GM12878 (cell line): Measurements from ENCODE around the gene DNAJC27. TPM values are rescaled to one million over a fixed set of nuclear protein-coding genes. Genes with fewer than 3 reads are reported as not detected.

ENCODE experiments used
- ATAC-seq: fragments of 200-7000 bp; cut with Tn5 transposase; 3 replicates; pipeline ENCODE4 v1.9.1; 2020; ENCODE audit warnings: mild to moderate bottlenecking, moderate library complexity
- BruUV-seq: library from RNA; stranded (reverse); fragments of 400-500 nt; replicated peaks from 2 replicates; lab custom pipeline; 2021; lab: Mats Ljungman, UMichigan
- CTCF ChIA-PET: fragments of 300-600 bp; sonication (Branson Sonifier 250); formaldehyde crosslinking; extraction: SDS; loops from one replicate; lab custom pipeline; 2021; ENCODE audit warnings: inconsistent platforms; lab: Yijun Ruan, JAX
- POLR2A ChIA-PET: fragments of 350-600 bp; formaldehyde crosslinking; extraction: SDS; loops from one replicate; lab custom pipeline; 2021; ENCODE audit warnings: inconsistent platforms; lab: Charles Lee
- RAD21 ChIA-PET: fragments of 300-600 bp; sonication (Branson Sonifier 250); formaldehyde crosslinking; loops from one replicate; lab custom pipeline; 2023; ENCODE audit warnings: antibody characterized with exemption; ENCODE audit not compliant: unreplicated experiment; lab: Charles Lee
- SMC1A ChIA-PET: fragments of 300-600 bp; sonication (Branson Sonifier 250); formaldehyde crosslinking; loops from one replicate; lab custom pipeline; 2023; ENCODE audit not compliant: unreplicated experiment, uncharacterized antibody; lab: Charles Lee
- DNase-seq: peaks from one replicate; pipeline ENCODE4 v3.0.0-alpha.2; 2011; ENCODE audit warnings: low read depth, low spot score
- FAIRE-seq: peaks from 3 replicates; lab custom pipeline; 2011; peaks lifted over from hg19 to GRCh38; lab: Jason Lieb, UNC
- H2AFZ ChIP-seq: 2 replicates; pipeline ENCODE4 v1.6.0; 2011; ENCODE audit warnings: low read depth, low read length, control low read depth; ENCODE audit not compliant: control insufficient read depth
- H3K27ac ChIP-seq: 2 replicates; pipeline ENCODE4 v1.5.1; 2011; ENCODE audit warnings: control low read depth; ENCODE audit not compliant: control insufficient read depth, insufficient read depth
- H3K27me3 ChIP-seq, 2 experiments: replicated peaks in 1 of 2; 2 replicates each; pipeline versions ENCODE4 v1.6.0 to v1.6.1; 2011; ENCODE audit warnings: low read length in 1 of 2; ENCODE audit not compliant: control insufficient read depth in 2 of 2, insufficient read depth in 2 of 2
- H3K36me3 ChIP-seq, 2 experiments: 2 replicates each; pipeline ENCODE4 v1.5.1; 2011; ENCODE audit warnings: low read length in 1 of 2; ENCODE audit not compliant: control insufficient read depth in 2 of 2, insufficient read depth in 2 of 2
- H3K4me1 ChIP-seq: 2 replicates; pipeline ENCODE4 v1.6.1; 2011; ENCODE audit warnings: mild to moderate bottlenecking, low read length, moderate library complexity, mixed read lengths; ENCODE audit not compliant: control insufficient read depth, insufficient read depth
- H3K4me2 ChIP-seq: 2 replicates; pipeline ENCODE4 v1.6.0; 2011; ENCODE audit warnings: control low read depth; ENCODE audit not compliant: control insufficient read depth, insufficient read depth
- H3K4me3 ChIP-seq: fragments of 200-600 bp; sonication (generic); 2 replicates; pipeline ENCODE4 v1.5.1; 2016
- H3K79me2 ChIP-seq: 2 replicates; pipeline ENCODE4 v1.6.0; 2011; ENCODE audit warnings: low read length; ENCODE audit not compliant: control insufficient read depth, insufficient read depth
- H3K9ac ChIP-seq: 2 replicates; pipeline ENCODE4 v1.8.0; 2011; ENCODE audit warnings: low read length, control low read depth, mixed read lengths; ENCODE audit not compliant: control insufficient read depth, insufficient read depth
- H3K9me3 ChIP-seq: replicated peaks from 3 replicates; pipeline ENCODE4 v1.5.1; 2011; ENCODE audit warnings: mild to moderate bottlenecking, low read length; ENCODE audit not compliant: control insufficient read depth, insufficient read depth
- H4K20me1 ChIP-seq: 2 replicates; pipeline ENCODE4 v1.6.0; 2011; ENCODE audit not compliant: control insufficient read depth, insufficient read depth
- CEBPZ ChIP-seq: fragments of 150-350 bp; IDR thresholded peaks from 2 replicates; pipeline ENCODE4 v1.6.1; 2016; ENCODE audit warnings: low read depth, low read length
- CHD2 ChIP-seq: IDR thresholded peaks from 2 replicates; pipeline ENCODE4 v1.6.1; 2011; ENCODE audit warnings: low read depth, low read length, improper control_type of control experiment, borderline replicate concordance
- CTCF ChIP-seq, 3 experiments: IDR thresholded peaks in 2 of 3; conservative IDR thresholded peaks in 1 of 3; 2 replicates each; pipeline ENCODE4 v1.5.1; 2011; ENCODE audit warnings: low read depth in 3 of 3, low read length in 3 of 3, mild to moderate bottlenecking in 3 of 3, control low read depth in 2 of 3, moderate library complexity in 2 of 3, inconsistent platforms in 1 of 3, mixed read lengths in 1 of 3; ENCODE audit not compliant: control insufficient read depth in 2 of 3, insufficient read depth in 1 of 3; ENCODE audit errors: extremely low read depth in 1 of 3
- ESRRA ChIP-seq: IDR thresholded peaks from 2 replicates; pipeline ENCODE4 v1.6.1; 2012; ENCODE audit warnings: mild to moderate bottlenecking, low read length, improper control_type of control experiment
- EZH2 ChIP-seq: IDR thresholded peaks from 2 replicates; pipeline ENCODE4 v1.6.1; 2012; ENCODE audit warnings: low read depth, mild to moderate bottlenecking, control low read depth, inconsistent platforms, low read length, borderline replicate concordance; ENCODE audit not compliant: control insufficient read depth
- GATAD2B ChIP-seq: fragments of 450-650 bp; conservative IDR thresholded peaks from 2 replicates; pipeline ENCODE4 v1.6.1; 2017; ENCODE audit warnings: low read depth, mild to moderate bottlenecking, moderate library complexity
- HCFC1 ChIP-seq: fragments of 150-350 bp; IDR thresholded peaks from 2 replicates; pipeline ENCODE4 v1.6.1; 2014; ENCODE audit warnings: low read length
- MAX ChIP-seq: IDR thresholded peaks from 2 replicates; pipeline ENCODE4 v1.6.1; 2012; ENCODE audit warnings: low read depth, low read length, improper control_type of control experiment
- MTA2 ChIP-seq: fragments of 450-650 bp; IDR thresholded peaks from 2 replicates; pipeline ENCODE4 v1.6.1; 2016; ENCODE audit warnings: low read depth, mild to moderate bottlenecking, moderate library complexity
- MYB ChIP-seq: fragments of 150-350 bp; IDR thresholded peaks from 2 replicates; pipeline ENCODE4 v1.6.1; 2014; ENCODE audit warnings: mild to moderate bottlenecking, low read depth, low read length, borderline replicate concordance
- MYC ChIP-seq: IDR thresholded peaks from 2 replicates; pipeline ENCODE4 v1.6.1; 2011; ENCODE audit warnings: mild to moderate bottlenecking, low read length, moderate library complexity, inconsistent platforms; ENCODE audit not compliant: insufficient read depth, insufficient replicate concordance, insufficient read length, severe bottlenecking
- PAX8 ChIP-seq: fragments of 450-650 bp; IDR thresholded peaks from 2 replicates; pipeline ENCODE4 v1.6.1; 2017; ENCODE audit warnings: mild to moderate bottlenecking, moderate library complexity
- POU2F2 ChIP-seq: IDR thresholded peaks from 3 replicates; pipeline ENCODE4 v1.6.1; 2011; ENCODE audit warnings: low read depth, mild to moderate bottlenecking, low read length, borderline replicate concordance
- RAD51 ChIP-seq: fragments of 450-650 bp; IDR thresholded peaks from 2 replicates; pipeline ENCODE4 v1.6.1; 2016; ENCODE audit warnings: moderate library complexity, mild to moderate bottlenecking, inconsistent platforms
- SUZ12 ChIP-seq: fragments of 200-600 bp; sonication (generic); IDR thresholded peaks from one replicate; pipeline ENCODE4 v1.6.1; 2018; ENCODE audit warnings: antibody characterized with exemption, mild to moderate bottlenecking; ENCODE audit not compliant: unreplicated experiment
- YBX1 ChIP-seq: fragments of 450-650 bp; IDR thresholded peaks from 2 replicates; pipeline ENCODE4 v1.6.1; 2016; ENCODE audit warnings: antibody characterized with exemption
- ZBED1 ChIP-seq: IDR thresholded peaks from 2 replicates; pipeline ENCODE4 v1.6.1; 2016; ENCODE audit warnings: borderline replicate concordance
- ZNF622 ChIP-seq: fragments of 450-650 bp; IDR thresholded peaks from 2 replicates; pipeline ENCODE4 v1.6.1; 2017; ENCODE audit warnings: mild to moderate bottlenecking, inconsistent platforms
- WGBS: methylation state at CpG from one replicate; pipeline ENCODE4 v1.1.6; 2016; ENCODE audit warnings: low lambda C conversion rate; ENCODE audit not compliant: insufficient replicate concordance, insufficient coverage; ENCODE audit errors: missing lambda C conversion rate; 5-methylcytosine and 5-hydroxymethylcytosine counted together
- in situ Hi-C: fragments of 300-500 bp; cut with MboI; formaldehyde crosslinking; loops from 9 replicates; pipeline ENCODE4 v1.14.3; 2018; ENCODE audit warnings: mixed read lengths
- intact Hi-C: fragments of 100-400 bp; cut with micrococcal nuclease; formaldehyde crosslinking; loops from one replicate; pipeline ENCODE4 v1.14.2; 2022; ENCODE audit not compliant: unreplicated experiment
- polyA plus RNA-seq, 11 experiments: library from polyadenylated mRNA; depleted of rRNA in 4 of 11; unstranded in 6 of 11; stranded (reverse) in 5 of 11; fragments of >200 nt; fragmentation: Nextera tagmentation in 4 of 11; fragmentation: Illumina TruSeq in 1 of 11; extraction: Ambion mirVana in 4 of 11; extraction: Trizol in 1 of 11; gene quantifications; 1 replicate in 1 of 11; 2 replicates in 10 of 11; pipeline versions ENCODE4 v1.2.1 to v1.2.3, GENCODE V29; 2011 to 2016; ENCODE audit warnings: inconsistent platforms in 2 of 11, missing spikeins in 2 of 11, low read depth in 1 of 11
- total RNA-seq, 4 experiments: library from RNA; depleted of rRNA in 3 of 4; stranded (reverse); fragments of >200 nt in 3 of 4; fragmentation: Illumina TruSeq in 1 of 4; extraction: Trizol in 1 of 4; gene quantifications; 2 replicates each; pipeline versions ENCODE4 v1.2.1 to v1.2.3, GENCODE V29; 2013 to 2021

The DNAJC27 gene
- total and polyA plus RNA-seq, 10 of the 15 experiments (the other 5 are each of a cell fraction or from before 2014, with no cell fraction given) = 0.95 to 9.6 (median 3.7) TPM

- Histone ChIP-seq H3K27me3 (no peaks in the 10 kb centered on the region), H3K27ac (no peak overlapping the region), H3K9ac (no peak overlapping the region), H4K20me1 (no peaks in the 10 kb centered on the region), H3K79me2 (no peaks in the 10 kb centered on the region), H2AFZ (no peak overlapping the region), H3K4me2 (no peak overlapping the region), H3K4me3 (no peak overlapping the region), H3K4me1 (no peaks in the 10 kb centered on the region), H3K9me3 (no peaks in the 10 kb centered on the region), H3K36me3 (peaks cover 0 to 3% of the 10 kb centered on the region in 2 experiments; a peak in 2 of 4 replicates)
- DNase-seq (no peak), FAIRE-seq (no peak), ATAC-seq (no peak)
- no TSS peak for BruUV-seq
- intact Hi-C loops (no loop called here), in situ Hi-C loops (no loop called here)
- TF ChIP-seq MYC = no peak
- no peak for TF ChIP-seq RAD51
- no peak for TF ChIP-seq ZBED1
- TF ChIP-seq GATAD2B = no peak
- no peak for TF ChIP-seq MYB
- no peak for TF ChIP-seq EZH2
- TF ChIP-seq YBX1 = no peak
- no peak for TF ChIP-seq HCFC1
- TF ChIP-seq SUZ12 = no peak
- no peak for TF ChIP-seq ZNF622
- no peak for TF ChIP-seq MTA2
- no peak for TF ChIP-seq POU2F2
- no peak for TF ChIP-seq CTCF (IDR thresholded peaks at IDR 0.05 in 2 of 3, conservative IDR thresholded peaks at IDR 0.05 in 1 of 3; ENCODE audit: control insufficient read depth in 2 of 3, extremely low read depth in 1 of 3, insufficient read depth in 1 of 3, low read depth in 3 of 3, low read length in 3 of 3)
- no peak for TF ChIP-seq PAX8
- TF ChIP-seq ESRRA = no peak
- no peak for TF ChIP-seq CHD2
- TF ChIP-seq CEBPZ = no peak
- no peak for TF ChIP-seq MAX
- SMC1A ChIA-PET = interaction anchor here (0.8 kb wide), 1 partner anchor 21 kb away, joined by 3 read pairs; no protein-coding TSS in a partner anchor
- 60% methylated on average over 6 of the region's 6 CpGs for WGBS
- RAD21 ChIA-PET = no interaction called here
- CTCF ChIA-PET = interaction anchor here (0.7 to 1.0 kb wide), 2 partner anchors 8 to 108 kb away, joined by 3 to 5 read pairs; no protein-coding TSS in a partner anchor
- POLR2A ChIA-PET = interaction anchor here (0.6 to 0.9 kb wide), 2 partner anchors 31 to 53 kb away, joined by 3 to 4 read pairs; no protein-coding TSS in a partner anchor
Observed at GRCh38 chr2:24939353-24939752, 32.4 kb downstream of the DNAJC27 start.
